ENCODE results near the gene C2CD2L.
A peak's percentile ranks its signal among the peaks of the same experiment; 100 is the strongest.

The C2CD2L gene

GRCh38 chr11:119087747-119088241 is 19.4 kb upstream of the C2CD2L start:
- H3K27me3 Mint-ChIP-seq (ENCODE audit: low read depth) = no peaks in the 10 kb centered on the region
- peaks cover 40% of the 10 kb centered on the region for H3K4me1 Mint-ChIP-seq (ENCODE audit: low read depth)
- no peak for DNase-seq (ENCODE audit: low spot score)
- no peaks in the 10 kb centered on the region for H3K9me3 Mint-ChIP-seq
- H3K4me3 Mint-ChIP-seq = peak overlapping the region; percentile 57
- peak overlapping the region; percentile 62 for H3K27ac Mint-ChIP-seq
- peaks cover 16% of the 10 kb centered on the region for H3K36me3 Mint-ChIP-seq (ENCODE audit: low read depth)

- Mint-ChIP-seq H3K36me3 (ENCODE audit: low read depth) (peaks cover 21% of the 10 kb centered on the region), H3K4me3 (no peak overlapping the region), H3K4me1 (ENCODE audit: low read depth) (peaks cover 43% of the 10 kb centered on the region), H3K27me3 (ENCODE audit: low read depth) (no peaks in the 10 kb centered on the region), H3K27ac (no peak overlapping the region), H3K9me3 (no peaks in the 10 kb centered on the region)
- DNase-seq (ENCODE audit: low spot score) = no peak
These were observed 18.7 kb upstream of the C2CD2L start for GRCh38 chr11:119088406-119088805.

- Mint-ChIP-seq H3K4me3 (no peak overlapping the region), H3K27ac (peak overlapping the region; percentile 6), H3K27me3 (ENCODE audit: low read depth) (no peaks in the 10 kb centered on the region), H3K4me1 (ENCODE audit: low read depth) (peaks cover 49% of the 10 kb centered on the region), H3K36me3 (ENCODE audit: low read depth) (peaks cover 30% of the 10 kb centered on the region), H3K9me3 (no peaks in the 10 kb centered on the region)
- DNase-seq (ENCODE audit: low spot score) = no peak
These were observed 17.8 kb upstream of the C2CD2L start for GRCh38 chr11:119089319-119089718.

GRCh38 chr11:119091178-119091577 is 16.0 kb upstream of the C2CD2L start:
- H3K9me3 Mint-ChIP-seq = no peaks in the 10 kb centered on the region
- DNase-seq (ENCODE audit: low spot score) = no peak
- H3K4me3 Mint-ChIP-seq = no peak overlapping the region
- peaks cover 39% of the 10 kb centered on the region for H3K36me3 Mint-ChIP-seq (ENCODE audit: low read depth)
- peaks cover 3% of the 10 kb centered on the region for H3K27me3 Mint-ChIP-seq (ENCODE audit: low read depth)
- peaks cover 49% of the 10 kb centered on the region for H3K4me1 Mint-ChIP-seq (ENCODE audit: low read depth)
- no peak overlapping the region for H3K27ac Mint-ChIP-seq

- Mint-ChIP-seq H3K36me3 (ENCODE audit: low read depth) (peaks cover 46% of the 10 kb centered on the region), H3K4me1 (ENCODE audit: low read depth) (peaks cover 47% of the 10 kb centered on the region), H3K4me3 (peak overlapping the region; percentile 93), H3K27ac (peak overlapping the region; percentile 64), H3K27me3 (ENCODE audit: low read depth) (peaks cover 3% of the 10 kb centered on the region), H3K9me3 (no peaks in the 10 kb centered on the region)
- DNase-seq (ENCODE audit: low spot score) = no peak
These were observed 14.9 kb upstream of the C2CD2L start for GRCh38 chr11:119091966-119092879.

- Mint-ChIP-seq H3K27me3 (ENCODE audit: low read depth) (peaks cover 3% of the 10 kb centered on the region), H3K27ac (peak overlapping the region; percentile 89), H3K4me1 (ENCODE audit: low read depth) (peaks cover 37% of the 10 kb centered on the region), H3K4me3 (peak overlapping the region; percentile 93), H3K9me3 (no peaks in the 10 kb centered on the region), H3K36me3 (ENCODE audit: low read depth) (peaks cover 55% of the 10 kb centered on the region)
- DNase-seq (ENCODE audit: low spot score) = no peak
These were observed 14.0 kb upstream of the C2CD2L start for GRCh38 chr11:119092880-119093842.

GRCh38 chr11:119093942-119094815 is 13.0 kb upstream of the C2CD2L start:
- Mint-ChIP-seq H3K9me3 (no peaks in the 10 kb centered on the region), H3K27me3 (ENCODE audit: low read depth) (peaks cover 3% of the 10 kb centered on the region), H3K27ac (peak overlapping the region; percentile 94), H3K4me1 (ENCODE audit: low read depth) (peaks cover 37% of the 10 kb centered on the region), H3K4me3 (peak overlapping the region; percentile 93), H3K36me3 (ENCODE audit: low read depth) (peaks cover 64% of the 10 kb centered on the region)
- DNase-seq (ENCODE audit: low spot score) = peak; percentile 46

- peaks cover 3% of the 10 kb centered on the region for H3K27me3 Mint-ChIP-seq (ENCODE audit: low read depth)
- peak overlapping the region; percentile 94 for H3K27ac Mint-ChIP-seq
- H3K9me3 Mint-ChIP-seq = no peaks in the 10 kb centered on the region
- peak overlapping the region; percentile 92 for H3K4me3 Mint-ChIP-seq
- peak; percentile 76 for DNase-seq (ENCODE audit: low spot score)
- H3K4me1 Mint-ChIP-seq (ENCODE audit: low read depth) = peaks cover 38% of the 10 kb centered on the region
- H3K36me3 Mint-ChIP-seq (ENCODE audit: low read depth) = peaks cover 65% of the 10 kb centered on the region
These were observed 12.4 kb upstream of the C2CD2L start for GRCh38 chr11:119094816-119095065.

GRCh38 chr11:119095066-119095880 is 11.9 kb upstream of the C2CD2L start:
- Mint-ChIP-seq H3K4me3 (peak overlapping the region; percentile 92), H3K36me3 (ENCODE audit: low read depth) (peaks cover 69% of the 10 kb centered on the region), H3K27me3 (ENCODE audit: low read depth) (peaks cover 3% of the 10 kb centered on the region), H3K27ac (peak overlapping the region; percentile 94), H3K4me1 (ENCODE audit: low read depth) (peaks cover 42% of the 10 kb centered on the region), H3K9me3 (no peaks in the 10 kb centered on the region)
- peak; percentile 100 for DNase-seq (ENCODE audit: low spot score)

- H3K4me1 Mint-ChIP-seq (ENCODE audit: low read depth) = peaks cover 33% of the 10 kb centered on the region
- H3K36me3 Mint-ChIP-seq (ENCODE audit: low read depth) = peaks cover 41% of the 10 kb centered on the region
- no peak for DNase-seq (ENCODE audit: low spot score)
- peaks cover 3% of the 10 kb centered on the region for H3K27me3 Mint-ChIP-seq (ENCODE audit: low read depth)
- H3K27ac Mint-ChIP-seq = peak overlapping the region; percentile 83
- H3K4me3 Mint-ChIP-seq = peak overlapping the region; percentile 93
- no peaks in the 10 kb centered on the region for H3K9me3 Mint-ChIP-seq
These were observed 7.4 kb upstream of the C2CD2L start for GRCh38 chr11:119099711-119100110.

GRCh38 chr11:119100246-119100970 is 6.7 kb upstream of the C2CD2L start:
- peaks cover 1% of the 10 kb centered on the region for H3K27me3 Mint-ChIP-seq (ENCODE audit: low read depth)
- no peak for DNase-seq (ENCODE audit: low spot score)
- peak overlapping the region; percentile 93 for H3K4me3 Mint-ChIP-seq
- peaks cover 34% of the 10 kb centered on the region for H3K36me3 Mint-ChIP-seq (ENCODE audit: low read depth)
- H3K4me1 Mint-ChIP-seq (ENCODE audit: low read depth) = peaks cover 34% of the 10 kb centered on the region
- H3K27ac Mint-ChIP-seq = peak overlapping the region; percentile 97
- H3K9me3 Mint-ChIP-seq = no peaks in the 10 kb centered on the region
